K562 (cell line): ENCODE results near the gene MPHOSPH9. TPM values are rescaled to one million over a fixed set of nuclear protein-coding genes. Genes with fewer than 3 reads are reported as not detected.

Experiments used
- ATF1 ChIP-seq, 2 experiments: fragments of 450-650 bp in 1 of 2; IDR thresholded peaks; 2 replicates each; pipeline ENCODE4 v1.6.1; 2016; ENCODE audit warnings: missing compliant biosample characterization in 1 of 2, missing genetic modification characterization in 1 of 2
- BMI1 ChIP-seq: fragments of 150-350 bp; IDR thresholded peaks from 2 replicates; pipeline ENCODE4 v1.6.1; 2014; ENCODE audit warnings: low read length
- E2F5 ChIP-seq: sonication (generic); formaldehyde crosslinking; IDR thresholded peaks from 2 replicates; pipeline ENCODE4 v1.8.0; 2022; ENCODE audit warnings: mild to moderate bottlenecking, missing genetic modification reagents
- E4F1 ChIP-seq: fragments of 250-450 bp; sonication (Bioruptor Pico); IDR thresholded peaks from 2 replicates; pipeline ENCODE4 v1.5.0; 2021; ENCODE audit warnings: mild to moderate bottlenecking, borderline replicate concordance
- ELF2 ChIP-seq: fragments of 250-450 bp; sonication (Bioruptor Pico); IDR thresholded peaks from 2 replicates; pipeline ENCODE4 v1.5.0; 2021; ENCODE audit warnings: mild to moderate bottlenecking
- GABPB2 ChIP-seq: fragments of 250-450 bp; sonication (Bioruptor Pico); conservative IDR thresholded peaks from 2 replicates; pipeline ENCODE4 v1.5.1; 2021; ENCODE audit warnings: mild to moderate bottlenecking
- HCFC1 ChIP-seq: IDR thresholded peaks from 2 replicates; pipeline ENCODE4 v1.6.1; 2012; ENCODE audit warnings: low read depth, low read length, improper control_type of control experiment
- HIVEP1 ChIP-seq: fragments of 250-450 bp; sonication (Bioruptor Pico); IDR thresholded peaks from 2 replicates; pipeline ENCODE4 v1.4.0; 2020; ENCODE audit warnings: mild to moderate bottlenecking
- KLF10 ChIP-seq: fragments of 250-450 bp; sonication (Bioruptor Pico); IDR thresholded peaks from 2 replicates; pipeline ENCODE4 v1.6.1; 2021; ENCODE audit warnings: matching md5 sums
- MAFK ChIP-seq: IDR thresholded peaks from 2 replicates; pipeline ENCODE4 v1.6.1; 2011; ENCODE audit warnings: low read length, improper control_type of control experiment
- MAZ ChIP-seq, 2 experiments: fragments of 450-650 bp in 1 of 2; sonication (generic) in 1 of 2; formaldehyde crosslinking; IDR thresholded peaks in 1 of 2; conservative IDR thresholded peaks in 1 of 2; 2 replicates each; pipeline versions ENCODE4 v1.4.0 to v1.5.0; 2020; ENCODE audit warnings: mild to moderate bottlenecking in 1 of 2, missing genetic modification reagents in 1 of 2
- NCOA6 ChIP-seq: fragments of 450-650 bp; IDR thresholded peaks from 2 replicates; pipeline ENCODE4 v1.6.1; 2017; ENCODE audit warnings: mild to moderate bottlenecking
- RAD51 ChIP-seq: fragments of 450-650 bp; IDR thresholded peaks from 2 replicates; pipeline ENCODE4 v1.7.1; 2016; ENCODE audit warnings: low read depth, mild to moderate bottlenecking, borderline replicate concordance
- RFX1 ChIP-seq: fragments of 450-650 bp; IDR thresholded peaks from 2 replicates; pipeline ENCODE4 v1.6.1; 2016; ENCODE audit warnings: mild to moderate bottlenecking, moderate library complexity
- TBL1XR1 ChIP-seq, 2 experiments: IDR thresholded peaks; 2 replicates each; pipeline ENCODE4 v1.6.1; 2012; ENCODE audit warnings: improper control_type of control experiment in 2 of 2, low read length in 2 of 2, mild to moderate bottlenecking in 1 of 2
- TCF15 ChIP-seq: fragments of 250-450 bp; sonication (Bioruptor Pico); IDR thresholded peaks from 2 replicates; pipeline ENCODE4 v1.8.0; 2022; ENCODE audit warnings: moderate library complexity, mild to moderate bottlenecking, inconsistent platforms
- ZBTB12 ChIP-seq: fragments of 250-450 bp; sonication (Bioruptor Pico); IDR thresholded peaks from 2 replicates; pipeline ENCODE4 v1.4.0; 2020
- ZBTB34 ChIP-seq: fragments of 250-450 bp; sonication (Bioruptor Pico); IDR thresholded peaks from 2 replicates; pipeline ENCODE4 v1.8.0; 2021; ENCODE audit warnings: mild to moderate bottlenecking, moderate library complexity
- ZNF511 ChIP-seq: sonication (generic); formaldehyde crosslinking; IDR thresholded peaks from 2 replicates; pipeline ENCODE4 v1.8.0; 2022; ENCODE audit warnings: mild to moderate bottlenecking, missing genetic modification reagents
- ZNF57 ChIP-seq: fragments of 450-650 bp; formaldehyde crosslinking; IDR thresholded peaks from 2 replicates; pipeline ENCODE4 v1.4.0; 2020; ENCODE audit warnings: mild to moderate bottlenecking, moderate library complexity
- ZNF696 ChIP-seq: fragments of 250-450 bp; sonication (Bioruptor Pico); conservative IDR thresholded peaks from 2 replicates; pipeline ENCODE4 v1.4.0; 2020; ENCODE audit warnings: mild to moderate bottlenecking, moderate library complexity
- polyA plus RNA-seq, 8 experiments: library from polyadenylated mRNA; depleted of rRNA in 4 of 8; stranded (reverse) in 5 of 8; unstranded in 3 of 8; fragments of >200 nt; fragmentation: Nextera tagmentation in 2 of 8; fragmentation: Illumina TruSeq in 1 of 8; extraction: Ambion mirVana in 2 of 8; extraction: Trizol in 1 of 8; gene quantifications; 2 replicates each; pipeline versions ENCODE4 v1.2.1 to v1.2.3, GENCODE V29; 2011 to 2014; ENCODE audit warnings: inconsistent platforms in 1 of 8, missing spikeins in 1 of 8
- total RNA-seq, 7 experiments: library from RNA; depleted of rRNA in 6 of 7; stranded (reverse); fragments of >200 nt in 6 of 7; fragmentation: Illumina TruSeq in 2 of 7; extraction: Trizol in 2 of 7; gene quantifications; 2 replicates each; pipeline versions ENCODE4 v1.2.1 to v1.2.3, GENCODE V29; 2011 to 2021; ENCODE audit warnings: low replicate concordance in 1 of 7

Gene MPHOSPH9
- total and polyA plus RNA-seq, 9 of the 15 experiments (the other 6 are each of a cell fraction or from before 2014, with no cell fraction given), result 14.2 to 103 (median 54.5) TPM

- TF ChIP-seq E4F1 (CRISPR knock-in tag) (no peak), ZNF696 (CRISPR knock-in tag) (no peak), BMI1 (no peak), TCF15 (no peak), GABPB2 (CRISPR knock-in tag) (no peak), RAD51 (no peak), ATF1 (CRISPR knock-in tag; IDR thresholded peaks at IDR 0.05) (no peak), ATF1 (tag; IDR thresholded peaks at IDR 0.05) (no peak), KLF10 (no peak), NCOA6 (no peak), ZNF57 (CRISPR knock-in tag) (no peak), ZBTB12 (CRISPR knock-in tag) (no peak), TBL1XR1 (IDR thresholded peaks at IDR 0.05; ENCODE audit: low read length in 2 of 2) (no peak), MAFK (no peak), RFX1 (no peak), MAZ (CRISPR knock-in tag; conservative IDR thresholded peaks at IDR 0.05 in 1 of 2, IDR thresholded peaks at IDR 0.05 in 1 of 2) (no peak), E2F5 (CRISPR knock-in tag) (no peak), HCFC1 (no peak), ZBTB34 (no peak), ELF2 (no peak), HIVEP1 (CRISPR knock-in tag) (no peak), ZNF511 (CRISPR knock-in tag) (no peak)
Measured at GRCh38 chr12:123150744-123151456, 82.0 kb downstream of the MPHOSPH9 start, which contains the start of gene PITPNM2 (continued).
